ENCODE results near the gene ASTN2.

- TF ChIP-seq EZH2 (IDR thresholded peaks at IDR 0.05; ENCODE audit: insufficient read depth, poor library complexity, severe bottlenecking) (no peak), EZH2phosphoT487 (IDR thresholded peaks at IDR 0.05; ENCODE audit: insufficient read depth, low read depth) (no peak)
These were observed 71.4 kb downstream of the ASTN2 start for GRCh38 chr9:117343427-117343826.

Data from GM23248 (cell line).